Endometrium (tissue), 2 donors: ENCODE results near the gene SIL1.
"Not testable (repeated sequence)": the region's sequence is repeated elsewhere in the genome, so short reads cannot be mapped to it uniquely, and the experiment has no call there.

ENCODE experiments used
- FAIRE-seq: peaks from 2 replicates; lab custom pipeline; 2012; peaks lifted over from hg19 to GRCh38; lab: Jason Lieb, UNC
- donor health status: control.
- donor health status: control.

The SIL1 gene

DNA sequence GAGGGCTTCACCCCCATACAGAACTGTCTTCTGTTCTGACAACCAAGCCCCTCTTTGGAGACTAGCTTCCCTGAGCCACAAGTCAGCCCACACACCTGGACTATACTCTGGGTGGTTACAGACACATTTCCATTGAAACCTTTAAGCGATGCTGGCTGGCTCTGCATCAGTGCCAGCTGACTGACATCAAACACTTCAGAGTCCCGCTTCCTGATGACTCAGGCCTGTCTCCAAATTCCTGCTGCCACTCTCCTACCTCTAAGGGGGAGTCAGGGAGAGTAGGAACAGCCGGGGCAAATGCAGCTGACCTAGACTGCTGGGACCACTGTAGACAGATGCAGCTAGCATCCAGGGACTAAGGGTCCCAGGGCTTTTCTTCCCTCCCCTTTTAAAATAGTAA lies 59.4 kb downstream of the SIL1 start:
- no peak for FAIRE-seq

DNA sequence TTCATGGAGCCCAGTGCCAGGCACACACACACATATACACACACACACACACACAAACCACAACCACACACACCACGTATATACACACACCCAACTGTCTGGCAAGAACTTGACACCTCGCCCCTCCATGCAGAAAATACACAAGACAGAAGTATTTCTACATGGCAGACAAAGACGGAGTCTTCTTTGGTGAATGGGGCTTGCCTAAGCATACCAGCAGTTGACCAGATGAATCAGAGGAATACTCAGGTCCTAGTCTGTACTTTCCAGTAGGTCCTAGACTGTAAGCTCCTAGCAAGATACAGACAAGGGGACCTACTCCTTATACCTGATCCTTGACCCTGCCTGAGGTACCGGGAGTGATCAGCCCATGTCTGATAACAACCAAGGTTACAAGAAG lies 60.1 kb downstream of the SIL1 start:
- no peak for FAIRE-seq

DNA sequence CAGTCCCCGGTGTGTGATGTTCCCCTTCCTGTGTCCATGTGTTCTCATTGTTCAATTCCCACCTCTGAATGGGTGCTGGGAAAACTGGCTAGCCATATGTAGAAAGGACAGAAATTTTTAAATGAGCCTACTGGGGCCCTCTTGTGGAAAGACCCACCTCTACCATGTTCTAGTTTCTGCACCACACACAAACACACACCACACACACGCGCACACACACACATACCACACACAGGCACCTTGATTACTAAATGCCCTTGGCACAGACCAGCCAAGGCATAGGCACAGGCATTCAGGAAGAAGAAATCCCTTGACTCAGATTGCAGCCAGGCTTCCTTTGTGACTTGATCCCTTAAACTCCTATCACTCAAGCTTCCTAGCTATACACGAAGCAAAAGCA lies 60.5 kb downstream of the SIL1 start:
- FAIRE-seq: no peak

- FAIRE-seq: no peak
Measured at GRCh38 chr5:139134906-139135305, 63.3 kb downstream of the SIL1 start.

DNA sequence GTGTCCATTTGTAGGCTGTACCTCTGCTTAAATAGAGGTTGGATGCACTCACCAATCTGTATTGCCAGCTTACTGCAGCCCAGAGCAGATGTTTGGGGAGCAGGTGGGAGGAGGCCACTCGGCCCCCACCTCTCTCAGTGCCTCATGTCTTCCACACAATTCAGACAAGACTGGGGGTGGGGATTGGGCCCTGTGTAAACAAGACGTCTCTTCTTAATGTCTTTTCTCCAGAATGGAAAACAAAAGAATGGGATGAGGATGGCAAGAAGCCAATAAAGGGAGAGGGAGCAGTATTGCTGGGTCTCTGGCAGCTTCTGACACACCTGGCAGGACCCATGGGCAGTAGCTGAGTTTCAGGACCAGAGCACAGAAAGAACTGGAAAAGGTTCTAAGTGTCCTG lies 64.9 kb downstream of the SIL1 start:
- FAIRE-seq: no peak

GRCh38 chr5:139132515-139132914 lies 65.7 kb downstream of the SIL1 start:
- FAIRE-seq: no peak

DNA sequence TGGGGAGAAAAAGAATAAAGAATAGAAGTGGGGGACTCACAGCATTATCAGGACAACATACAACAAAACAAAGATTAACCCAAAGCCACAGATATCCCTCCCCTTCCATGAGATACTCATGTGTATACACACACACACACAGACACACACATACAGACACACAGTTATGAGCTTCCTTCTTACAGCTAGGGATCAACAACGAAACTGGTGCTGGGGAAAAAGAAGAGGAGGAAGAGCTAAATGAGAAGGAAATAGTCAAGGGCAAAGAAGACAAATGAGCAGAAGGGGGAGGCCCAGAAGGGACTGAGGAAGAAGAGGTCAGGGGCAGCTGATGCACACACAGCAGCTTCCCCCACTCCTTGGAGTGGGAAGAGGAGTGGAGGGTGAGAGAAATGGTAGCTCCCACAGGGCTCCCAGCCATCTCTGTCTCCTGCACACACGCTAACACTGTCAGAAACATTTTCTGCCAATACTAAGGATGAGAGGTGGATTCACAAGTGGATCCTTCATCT lies 66.2 kb downstream of the SIL1 start:
- no peak for FAIRE-seq

GRCh38 chr5:139131465-139131864 lies 66.7 kb downstream of the SIL1 start:
- FAIRE-seq: no peak

DNA sequence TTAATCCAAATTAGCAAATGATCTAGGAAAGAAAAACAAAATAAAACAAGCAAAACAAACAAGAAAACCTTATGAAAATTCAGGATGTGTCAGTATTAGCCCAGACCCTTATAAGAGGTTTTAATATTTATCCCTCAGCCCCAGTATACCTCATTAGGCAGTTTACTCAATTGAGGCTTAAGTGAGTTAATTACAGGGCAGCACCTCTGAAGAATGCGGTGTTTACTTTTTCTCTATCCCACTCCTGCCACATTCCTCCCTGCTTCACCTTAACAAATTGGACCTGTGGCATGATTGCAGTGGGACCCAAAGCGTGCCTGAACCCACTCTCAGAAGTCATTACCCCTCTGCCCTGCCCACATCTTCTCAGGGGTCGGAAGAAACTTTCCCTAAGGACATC lies 67.1 kb downstream of the SIL1 start:
- no peak for FAIRE-seq

- no peak for FAIRE-seq
Measured at GRCh38 chr5:139130214-139130613, 68.0 kb downstream of the SIL1 start.

DNA sequence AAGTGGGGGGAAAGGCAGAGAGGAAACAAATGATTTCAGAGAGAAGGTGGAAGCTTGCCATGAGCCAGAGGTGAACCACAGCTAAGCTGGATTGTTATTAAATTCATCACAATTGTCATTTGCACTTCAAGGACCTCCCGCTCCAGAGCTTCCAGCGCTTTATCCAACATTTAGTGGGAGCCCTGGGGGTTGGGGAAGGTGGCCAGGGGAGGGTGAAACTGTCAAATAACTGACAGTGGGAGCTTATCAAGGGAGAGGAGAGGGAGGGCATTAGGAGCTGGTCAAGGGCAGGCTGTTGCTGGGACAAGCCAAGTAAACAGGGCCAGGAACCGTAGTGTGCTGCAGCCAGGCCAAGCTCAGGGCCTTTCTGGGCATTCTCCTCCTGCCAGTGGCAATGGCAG lies 71.5 kb downstream of the SIL1 start:
- FAIRE-seq: no peak

DNA sequence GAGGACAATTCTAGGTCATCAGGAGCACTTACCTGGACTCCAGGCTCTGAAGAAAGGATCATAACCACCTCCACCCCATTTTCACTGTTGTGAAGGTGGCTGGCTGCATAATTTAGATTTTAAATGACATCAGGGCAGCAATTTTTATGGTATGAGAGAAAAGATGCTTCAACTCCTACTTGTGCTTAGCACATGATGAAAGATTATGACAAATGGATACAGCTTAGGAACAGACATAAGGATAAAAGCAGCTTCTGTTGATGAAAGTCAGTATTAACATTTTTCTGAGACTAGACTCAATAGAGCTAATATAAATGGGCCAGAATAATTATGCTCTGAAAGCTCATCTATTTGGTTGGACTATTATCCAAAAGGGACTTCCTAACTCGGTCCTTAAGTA lies 72.2 kb downstream of the SIL1 start:
- FAIRE-seq: no peak

DNA sequence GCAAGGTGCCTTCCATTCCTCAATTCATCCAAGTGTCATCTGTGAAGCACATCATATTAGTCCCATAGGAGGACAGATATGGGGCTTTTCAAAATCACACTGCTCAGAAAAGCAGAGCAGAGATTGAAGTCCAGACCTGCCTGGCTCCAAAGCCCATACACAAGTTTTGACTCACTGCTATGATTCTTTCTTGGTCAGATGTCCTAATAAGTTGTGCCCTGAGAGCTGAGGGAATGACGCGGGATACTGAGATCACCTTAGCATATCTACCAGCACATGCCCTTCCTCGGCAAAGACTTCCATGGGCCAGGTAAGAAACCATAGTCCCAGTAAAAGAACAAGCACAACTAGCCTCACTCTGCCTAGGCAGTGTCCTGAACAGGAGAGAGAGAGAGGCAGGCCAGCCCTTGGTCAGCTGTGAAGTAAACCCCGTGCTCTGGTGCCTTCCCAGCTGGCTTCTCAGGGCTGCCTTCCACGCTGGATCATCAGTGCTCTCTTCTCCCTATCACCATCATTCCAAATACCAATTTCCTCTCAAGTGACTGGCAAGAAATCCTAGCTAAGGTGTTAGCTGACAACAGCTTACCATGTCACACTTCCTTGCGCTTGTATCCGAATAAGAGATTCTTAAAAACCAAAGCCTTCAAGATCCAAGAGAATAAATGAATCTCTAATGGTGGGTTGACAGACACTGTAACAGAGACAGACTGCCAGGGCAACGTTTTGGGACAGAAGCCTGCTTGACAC lies 73.2 kb downstream of the SIL1 start:
- FAIRE-seq: no peak

- FAIRE-seq: no peak
Measured at GRCh38 chr5:139121120-139121519, 77.0 kb downstream of the SIL1 start.

DNA sequence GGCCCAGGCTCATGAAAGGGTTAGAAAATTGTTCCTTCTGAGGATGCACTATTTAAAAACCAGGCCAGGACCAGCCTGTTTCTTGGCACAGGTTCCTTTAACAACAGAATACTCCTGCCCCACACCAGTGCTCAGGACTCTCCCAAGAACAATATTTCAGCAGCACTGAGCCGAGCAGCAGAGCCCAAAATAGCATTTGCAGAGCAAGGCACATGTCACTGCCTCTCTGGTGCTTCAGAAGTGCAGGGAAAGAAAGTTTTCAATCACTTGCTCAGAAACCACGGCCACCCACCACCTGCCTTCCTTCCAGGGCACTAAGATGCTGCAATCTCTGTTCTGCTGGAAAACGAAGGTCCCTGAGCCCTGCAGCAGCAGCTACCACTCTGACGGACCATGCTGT lies 77.6 kb downstream of the SIL1 start:
- FAIRE-seq: no peak

DNA sequence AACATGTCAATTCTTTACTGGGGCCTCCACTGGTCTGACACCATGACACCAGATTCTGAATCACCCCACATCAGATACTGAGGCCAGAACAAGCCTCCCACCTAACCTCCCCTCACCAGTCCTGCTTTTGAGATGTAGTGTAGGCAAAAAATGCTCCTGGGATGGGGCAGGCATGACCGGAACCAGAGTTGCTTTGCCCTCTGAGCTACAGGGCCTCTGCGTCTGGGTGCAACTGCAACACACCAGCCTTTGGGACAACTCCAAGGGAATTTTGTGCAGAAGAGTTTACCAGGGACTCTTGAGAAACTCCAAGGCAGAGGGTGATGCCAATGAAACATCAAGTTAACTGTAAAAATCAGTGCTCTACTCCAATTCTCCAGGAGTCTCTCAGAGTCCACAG lies 79.4 kb downstream of the SIL1 start:
- no peak for FAIRE-seq

DNA sequence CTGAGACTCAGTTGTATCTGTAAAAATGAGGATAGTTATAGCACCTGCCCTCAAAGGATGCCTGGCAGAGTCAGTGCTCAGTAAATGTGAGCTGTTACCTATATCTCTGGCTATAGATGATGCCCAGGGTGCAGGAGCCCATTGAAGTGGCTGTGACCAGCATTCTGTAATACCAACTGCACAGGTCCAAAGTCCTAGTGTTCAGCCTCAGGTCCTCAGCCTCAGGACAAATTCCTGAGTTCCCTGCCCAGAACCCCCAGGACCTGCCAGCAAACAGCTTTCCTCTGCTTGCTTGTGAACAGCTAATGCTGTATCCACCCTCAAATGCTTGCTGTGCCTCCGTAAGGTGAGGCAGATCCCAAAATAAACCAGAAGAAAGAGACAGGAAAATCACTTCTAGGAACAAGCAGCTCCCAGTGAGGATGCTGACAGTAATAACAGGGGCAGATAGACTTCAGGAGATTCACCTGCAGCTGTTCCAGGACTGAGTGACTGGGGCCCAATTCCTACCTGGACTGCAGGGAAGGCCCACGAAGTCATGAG lies 80.8 kb downstream of the SIL1 start:
- no peak for FAIRE-seq

GRCh38 chr5:139116100-139116655 lies 82.0 kb downstream of the SIL1 start:
- FAIRE-seq: no peak

DNA sequence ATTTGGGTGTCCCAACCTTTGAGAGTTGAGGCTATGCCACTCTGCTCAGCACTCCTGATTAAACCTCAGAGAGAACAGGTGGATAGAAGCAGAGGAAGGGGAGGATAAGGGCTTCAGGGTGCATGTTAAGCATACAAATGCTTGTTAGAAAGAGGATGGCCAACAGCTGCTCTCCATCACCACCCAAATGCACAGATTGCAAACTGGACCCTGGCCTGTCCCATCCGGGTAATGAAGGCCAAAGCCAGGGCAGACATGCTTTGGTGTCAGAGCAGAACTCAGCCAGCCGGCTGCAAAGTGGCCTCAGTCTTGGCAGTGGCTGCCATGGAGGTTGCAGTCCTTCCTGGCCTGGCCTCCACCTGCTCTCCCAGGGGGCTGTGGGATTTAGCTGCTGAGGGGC lies 84.3 kb downstream of the SIL1 start:
- no peak for FAIRE-seq

DNA sequence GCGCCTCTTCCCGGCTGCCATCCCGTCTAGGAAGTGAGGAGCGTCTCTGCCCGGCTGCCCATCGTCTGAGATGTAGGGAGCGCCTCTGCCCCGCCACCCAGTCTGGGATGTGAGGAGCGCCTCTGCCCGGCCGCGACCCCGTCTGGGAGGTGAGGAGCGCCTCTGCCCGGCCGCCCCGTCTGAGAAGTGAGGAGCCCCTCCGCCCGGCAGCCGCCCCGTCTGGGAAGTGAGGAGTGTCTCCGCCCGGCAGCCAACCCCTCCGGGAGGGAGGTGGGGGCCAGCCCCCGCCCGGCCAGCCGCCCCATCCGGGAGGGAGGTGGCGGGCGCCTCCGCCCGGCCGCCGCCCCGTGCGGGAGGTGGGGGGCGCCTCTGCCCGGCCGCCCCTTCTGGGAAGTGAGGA lies 85.8 kb downstream of the SIL1 start:
- not testable (repeated sequence) for FAIRE-seq

DNA sequence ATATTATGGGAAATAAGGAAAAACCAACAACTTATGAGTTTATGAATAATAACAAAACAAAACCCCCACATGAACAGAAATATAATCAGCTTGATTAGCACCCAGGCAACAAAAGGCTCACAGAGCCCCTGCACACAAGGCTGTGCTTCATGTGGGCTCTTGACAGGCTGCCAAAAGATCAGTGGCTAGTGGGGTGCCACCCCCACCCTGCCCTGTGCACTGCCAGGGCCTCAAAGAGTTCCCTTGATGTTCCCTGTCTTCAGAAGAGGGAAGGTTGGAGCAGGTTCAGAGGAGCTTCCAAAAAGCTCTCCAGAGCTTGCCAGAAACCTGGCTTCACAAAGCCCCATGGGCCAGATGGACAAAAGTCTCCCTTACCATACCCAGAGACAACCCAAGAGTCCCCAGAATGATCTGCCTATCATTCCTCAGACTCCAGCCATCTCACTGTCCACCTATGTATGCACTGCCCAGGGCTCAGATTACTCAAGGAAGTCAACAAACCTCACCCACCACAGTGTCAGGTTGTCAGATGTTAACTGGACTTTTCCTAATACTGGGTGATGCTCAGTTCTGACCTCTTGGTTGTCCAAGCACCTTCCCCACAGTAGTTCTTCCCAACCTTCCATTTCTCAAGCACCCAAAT lies 87.5 kb downstream of the SIL1 start:
- FAIRE-seq: no peak

DNA sequence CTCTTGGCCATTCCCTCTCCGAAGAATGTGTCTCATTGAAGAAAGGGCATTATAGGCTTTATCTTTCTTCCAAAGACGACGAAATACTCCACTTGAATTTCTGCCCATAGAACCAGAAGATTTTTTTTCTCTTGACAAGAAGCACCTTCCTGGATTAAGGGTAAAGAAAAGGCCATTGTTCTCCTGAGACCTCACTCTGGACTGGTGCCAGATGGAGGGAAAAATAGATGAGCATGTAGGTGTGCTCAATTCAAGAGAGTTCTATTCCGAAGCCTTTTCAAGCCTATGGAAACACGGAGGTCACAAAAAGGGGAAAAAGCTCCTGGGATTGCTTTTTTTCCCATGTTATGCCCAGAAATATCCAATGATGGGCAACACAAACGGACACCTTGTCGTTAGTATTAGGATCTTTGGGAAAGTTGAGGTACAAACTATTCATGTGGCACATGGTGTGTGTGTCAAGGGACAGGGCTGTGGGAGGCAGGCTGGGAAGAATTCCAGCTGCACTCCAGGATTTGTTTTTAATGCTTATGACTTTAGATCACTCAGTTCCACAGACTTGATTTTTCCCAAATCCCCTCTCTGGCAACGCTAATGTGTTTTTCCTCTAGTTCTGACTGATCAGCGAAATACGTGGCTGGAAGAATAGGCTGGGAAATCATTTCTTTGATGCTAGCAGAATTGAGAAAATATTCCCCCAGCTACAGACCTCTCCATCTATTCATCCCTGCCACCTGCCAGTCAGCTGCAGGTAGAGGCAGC lies 89.9 kb downstream of the SIL1 start:
- no peak for FAIRE-seq
